ENCODE data around the gene HNRNPA0.

Gene HNRNPA0

DNA sequence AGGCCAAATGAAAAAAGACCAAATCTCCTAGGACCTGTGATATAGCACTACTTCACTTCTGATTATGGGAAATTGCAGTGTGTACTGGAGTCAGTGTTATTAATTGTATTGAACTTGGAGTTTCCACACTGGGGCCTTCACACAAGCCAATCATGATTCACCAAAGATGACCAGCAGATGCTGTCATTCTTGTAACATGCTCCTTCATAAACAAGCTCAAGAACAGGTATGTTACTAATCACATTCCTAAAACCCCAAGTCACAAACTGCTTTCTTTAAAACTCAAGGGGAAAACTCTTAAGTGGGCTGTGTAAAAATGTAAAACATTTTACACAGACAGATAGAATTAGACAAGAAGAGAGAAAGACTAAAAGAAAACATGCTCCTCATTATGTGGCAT, 23.8 kb downstream of the HNRNPA0 start:
- in situ Hi-C loops (cut with MboI; ENCODE audit: low sequenced_read_pairs), result loop anchor here (25.0 kb wide), 1 partner anchor 93 kb away; no protein-coding TSS in a partner anchor

DNA sequence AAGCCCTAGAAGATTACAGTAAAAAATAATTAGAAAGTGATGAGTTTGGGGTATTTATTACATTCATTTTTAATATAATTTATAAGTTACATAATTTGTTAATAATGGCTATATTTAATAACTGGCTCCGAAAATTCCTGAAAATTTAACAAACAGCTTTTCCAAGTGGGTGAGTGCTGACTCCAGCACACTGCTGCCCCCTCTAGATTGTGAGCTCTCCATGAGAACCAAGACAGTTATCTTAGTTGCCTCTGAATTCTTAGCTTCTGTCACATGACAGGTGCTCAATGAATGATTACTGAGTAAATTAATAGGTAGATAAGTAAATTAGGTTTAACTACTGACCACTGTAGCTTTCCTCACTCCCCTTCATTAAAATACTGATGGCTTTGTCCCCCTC, 26.1 kb downstream of the HNRNPA0 start:
- in situ Hi-C loops (cut with MboI; ENCODE audit: low sequenced_read_pairs), result loop anchor here (25.0 kb wide), 1 partner anchor 91 kb away; no protein-coding TSS in a partner anchor

DNA sequence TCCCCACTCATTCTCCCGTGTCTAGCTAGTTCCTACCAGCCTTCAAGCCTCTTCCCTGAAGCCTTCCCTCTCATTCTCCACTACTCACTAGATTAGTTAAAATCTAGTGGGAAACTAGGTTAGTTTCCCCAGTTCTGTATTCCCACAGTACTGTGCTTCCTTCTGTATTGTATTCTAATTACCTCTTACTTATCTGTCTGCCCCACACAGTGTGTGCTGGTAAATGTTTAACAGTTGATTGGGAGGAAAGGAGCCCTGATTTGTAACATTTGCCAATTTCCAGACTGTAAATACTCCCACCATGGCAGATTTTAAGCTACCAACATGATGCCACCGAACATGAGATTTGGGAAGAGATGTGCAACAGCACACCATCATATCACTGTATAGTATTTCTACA, 26.5 kb downstream of the HNRNPA0 start:
- in situ Hi-C loops (cut with MboI; ENCODE audit: low sequenced_read_pairs), result loop anchor here (25.0 kb wide), 1 partner anchor 90 kb away; no protein-coding TSS in a partner anchor

DNA sequence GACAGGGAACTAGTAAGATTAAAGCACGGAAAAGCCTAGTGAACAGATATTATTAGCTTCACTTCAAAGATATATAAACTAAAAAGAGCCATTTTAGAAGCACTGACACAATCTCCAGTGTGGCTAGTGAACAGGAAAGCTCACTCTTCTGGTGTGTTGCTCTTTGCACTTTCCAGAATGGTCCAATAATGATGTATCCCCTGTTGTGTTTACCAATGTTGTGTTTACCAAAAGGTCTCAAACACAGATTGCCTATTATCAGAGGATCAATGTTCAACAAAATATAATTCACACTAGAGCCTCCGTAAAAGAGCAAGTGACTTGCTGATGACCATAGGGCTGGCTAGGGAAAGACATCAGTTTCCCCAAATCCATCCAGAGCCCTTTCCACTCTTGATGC, 29.9 kb downstream of the HNRNPA0 start:
- in situ Hi-C loops (cut with MboI; ENCODE audit: low sequenced_read_pairs), result no loop called here

DNA sequence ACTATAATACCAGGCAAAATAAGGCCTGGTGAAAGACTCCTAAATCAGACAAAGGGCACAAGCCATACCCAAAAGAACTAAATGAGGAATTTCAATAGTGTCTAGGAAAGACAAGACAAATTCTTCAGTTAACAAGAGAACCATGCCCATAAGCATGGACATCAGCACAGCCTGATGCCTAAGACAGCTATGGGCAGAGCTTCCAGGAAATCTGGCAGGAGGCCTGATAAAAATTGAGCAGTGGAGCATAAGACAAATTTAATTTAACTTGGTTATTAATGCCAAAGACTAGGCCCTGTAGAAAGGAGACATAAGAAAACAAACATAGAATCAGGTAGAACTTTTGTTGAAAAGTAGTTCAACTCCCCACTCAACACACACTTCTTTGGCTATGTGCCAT, 35.6 kb downstream of the HNRNPA0 start:
- in situ Hi-C loops (cut with MboI; ENCODE audit: low sequenced_read_pairs), result no loop called here

DNA sequence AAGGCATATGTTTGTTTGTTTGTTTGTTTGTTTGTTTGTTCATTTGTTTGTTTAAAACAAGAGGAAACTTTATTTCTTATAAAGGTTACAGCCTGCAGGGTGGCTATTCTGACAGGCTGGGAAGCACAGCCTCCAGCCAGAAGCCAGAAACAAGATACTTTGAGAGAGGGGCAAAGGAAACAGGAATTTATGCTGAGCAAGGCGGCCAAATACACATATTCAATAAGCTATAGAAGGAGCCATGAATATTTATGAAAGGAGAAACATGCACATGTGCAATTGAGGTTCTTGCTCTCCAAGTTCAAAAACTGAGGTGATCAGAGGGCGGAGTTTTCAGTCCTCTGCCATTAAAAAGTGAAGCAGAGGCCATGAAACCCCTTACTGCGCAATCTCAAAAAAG, 37.8 kb downstream of the HNRNPA0 start:
- in situ Hi-C loops (cut with MboI; ENCODE audit: low sequenced_read_pairs), result no loop called here

DNA sequence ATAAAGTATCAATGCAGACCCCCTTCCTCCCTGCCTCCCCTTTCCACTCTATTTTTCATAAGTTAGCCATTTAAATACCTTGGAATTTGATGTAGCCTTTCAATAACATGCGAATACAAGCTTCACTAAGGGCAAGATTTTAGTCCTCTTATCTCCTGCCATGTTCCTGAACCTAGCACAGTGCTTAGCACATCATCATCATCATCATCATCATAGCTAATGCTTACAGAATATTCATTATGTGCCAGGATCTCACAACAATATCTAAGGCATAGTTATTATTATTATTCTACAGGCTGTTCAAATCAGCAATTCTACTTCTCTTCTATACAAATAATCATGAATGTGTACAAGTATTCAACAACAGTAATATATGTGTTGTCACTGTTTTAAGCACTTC, 38.7 kb downstream of the HNRNPA0 start:
- in situ Hi-C loops (cut with MboI; ENCODE audit: low sequenced_read_pairs), result no loop called here

DNA sequence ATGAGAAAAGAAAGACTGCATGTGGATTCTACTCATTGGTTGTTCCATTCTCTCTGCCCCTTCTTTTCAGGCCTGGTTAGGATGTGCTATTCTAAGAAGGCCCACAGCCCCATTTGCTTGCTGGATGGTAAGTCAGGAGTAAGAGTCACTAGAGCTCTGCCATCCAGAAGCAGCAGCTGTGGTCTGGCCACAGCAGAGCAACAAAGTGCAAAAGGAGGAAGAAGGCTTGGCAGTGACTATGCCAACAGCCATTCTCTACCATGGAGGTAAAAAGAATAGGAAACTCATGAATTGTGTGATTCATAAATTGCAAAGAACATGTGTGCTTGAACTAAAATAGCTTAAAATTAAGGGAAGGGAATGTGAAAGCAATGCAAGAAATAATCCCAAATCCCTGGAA, 39.2 kb downstream of the HNRNPA0 start:
- in situ Hi-C loops (cut with MboI; ENCODE audit: low sequenced_read_pairs), result no loop called here

DNA sequence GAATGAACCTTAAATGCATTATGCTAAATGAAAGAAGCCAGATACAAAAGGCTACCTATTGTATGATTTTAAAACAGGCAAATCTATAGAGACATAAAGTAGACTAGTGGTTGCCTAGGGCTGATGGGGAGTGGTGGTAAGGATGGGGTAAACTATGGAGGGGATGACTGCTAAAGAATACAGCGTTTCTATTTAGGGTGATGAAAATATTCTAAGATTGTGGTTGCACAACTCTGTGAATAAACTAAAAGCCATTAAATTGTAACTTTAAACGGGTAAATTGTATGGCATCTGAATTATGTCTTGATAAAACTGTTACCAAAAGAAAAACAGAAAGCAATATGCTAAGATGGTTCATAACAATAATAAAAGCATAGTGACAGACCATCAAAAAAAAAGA, 39.7 kb downstream of the HNRNPA0 start:
- in situ Hi-C loops (cut with MboI; ENCODE audit: low sequenced_read_pairs), result no loop called here

DNA sequence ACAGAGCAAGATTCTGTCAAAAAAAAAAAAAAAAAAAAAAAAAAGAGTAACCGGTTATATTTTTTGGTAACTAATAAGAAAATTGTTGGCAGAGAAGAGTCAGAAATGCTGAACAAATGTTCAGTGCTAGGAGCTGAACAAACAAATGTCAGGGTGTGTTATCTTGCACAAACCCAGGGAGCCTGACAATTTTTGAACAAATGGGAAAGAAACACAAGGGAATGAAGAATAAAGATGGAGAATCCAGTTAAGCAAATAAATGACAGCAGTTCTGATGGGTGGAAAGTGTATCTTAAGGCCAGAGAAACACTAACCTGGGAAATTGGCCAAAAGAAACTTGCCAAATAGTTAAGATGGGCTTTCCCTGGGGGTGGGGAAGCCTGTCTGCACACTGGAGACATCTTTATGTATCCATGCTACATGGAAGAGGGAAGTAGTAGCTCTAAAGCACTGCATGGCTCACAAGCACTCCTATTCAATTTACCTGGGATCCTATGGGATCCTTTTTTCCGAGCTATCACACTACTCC, 42.0 kb downstream of the HNRNPA0 start:
- in situ Hi-C loops (cut with MboI; ENCODE audit: low sequenced_read_pairs), result no loop called here

DNA sequence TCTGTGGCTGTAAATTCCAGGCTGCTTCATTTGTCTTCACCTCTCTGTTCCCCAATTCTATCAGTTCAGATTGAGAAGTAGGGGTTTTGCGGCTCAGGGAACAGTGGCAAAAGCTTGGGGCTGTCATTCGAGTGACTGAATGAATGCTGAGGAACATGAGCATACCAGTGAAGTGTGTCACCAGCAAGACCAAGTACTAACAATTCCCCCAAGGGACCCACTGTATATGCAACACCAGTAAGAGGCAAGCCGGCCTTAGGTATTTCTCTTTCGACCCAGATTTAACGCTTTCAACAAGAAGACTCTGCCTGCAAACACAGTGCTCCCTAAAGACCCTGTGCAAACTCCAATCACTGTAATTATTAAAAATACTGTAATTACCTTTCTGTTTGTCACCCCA, 44.1 kb downstream of the HNRNPA0 start:
- in situ Hi-C loops (cut with MboI; ENCODE audit: low sequenced_read_pairs), result no loop called here

DNA sequence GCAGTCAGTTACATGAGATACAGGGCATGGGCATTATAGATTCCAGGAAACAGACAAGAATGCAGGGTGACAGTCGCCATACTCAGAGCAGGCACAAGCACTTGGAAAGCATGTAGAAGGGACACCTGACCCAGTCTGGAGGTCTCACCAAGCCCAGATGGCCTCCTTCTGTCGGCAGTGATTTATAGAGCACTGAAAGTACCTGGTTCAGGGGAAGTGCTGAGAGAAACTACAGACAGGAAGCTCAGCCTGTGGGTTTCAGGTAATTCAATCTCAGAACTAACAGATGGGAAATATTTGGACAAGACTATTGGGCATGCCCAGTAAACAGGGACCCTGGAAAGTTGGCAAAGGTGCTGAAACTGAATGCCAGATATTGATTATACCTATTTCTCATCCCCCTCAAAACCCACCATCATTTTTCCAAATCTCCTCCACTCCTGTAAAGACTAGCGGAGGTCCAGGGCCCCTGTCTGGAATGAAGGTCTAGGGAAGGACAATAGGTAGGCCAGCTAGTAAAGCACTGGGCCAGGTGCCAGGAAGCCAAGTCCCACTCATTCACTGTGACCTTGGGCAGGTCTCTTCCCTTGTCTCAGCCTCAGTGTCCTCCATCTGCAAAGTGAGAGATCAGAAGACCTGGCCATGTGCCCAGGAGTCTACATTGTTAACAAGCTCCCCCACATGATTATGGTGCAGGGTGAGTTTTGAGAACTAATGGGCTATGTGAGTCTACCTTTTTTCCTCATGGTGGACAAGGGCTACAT, 45.2 kb downstream of the HNRNPA0 start:
- in situ Hi-C loops (cut with MboI; ENCODE audit: low sequenced_read_pairs), result no loop called here

DNA sequence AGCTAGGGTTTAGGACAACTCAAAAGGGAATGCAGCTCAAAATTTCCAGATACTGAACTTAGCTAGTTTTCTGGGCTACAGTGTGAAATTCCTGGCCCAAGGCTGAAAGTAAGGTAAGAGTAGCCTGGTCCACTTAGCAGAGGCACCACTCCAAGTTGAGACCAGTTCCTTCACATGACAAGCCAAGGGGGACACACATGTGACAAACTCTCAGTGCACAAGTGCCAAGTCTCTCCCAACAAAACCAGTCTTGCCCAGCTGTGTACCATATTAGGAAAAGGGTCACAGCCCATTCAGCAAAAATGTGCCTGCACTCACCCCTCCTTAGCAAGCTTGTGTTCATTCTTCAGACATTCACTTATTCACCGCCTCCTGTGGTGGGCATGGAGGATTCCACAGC, 46.1 kb downstream of the HNRNPA0 start:
- in situ Hi-C loops (cut with MboI; ENCODE audit: low sequenced_read_pairs), result no loop called here

DNA sequence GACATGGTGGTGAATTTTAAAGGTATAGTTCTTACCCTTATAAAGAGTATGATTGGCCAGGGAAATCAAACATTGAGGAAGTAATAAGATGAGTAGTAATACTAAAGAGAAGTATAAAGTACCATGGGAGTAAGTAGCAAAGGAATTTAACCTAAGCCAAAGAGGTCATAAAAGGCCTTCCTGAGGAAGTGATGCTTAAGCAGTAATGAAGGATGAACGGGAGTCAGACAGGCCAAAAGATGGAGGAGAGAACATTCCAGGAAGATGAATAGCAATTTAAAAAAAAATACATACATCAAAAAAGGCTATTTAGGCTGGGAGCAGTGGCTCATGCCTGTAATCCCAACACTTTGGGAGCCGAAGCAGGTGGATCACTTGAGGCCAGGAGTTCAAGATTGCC, 47.3 kb downstream of the HNRNPA0 start:
- in situ Hi-C loops (cut with MboI; ENCODE audit: low sequenced_read_pairs), result no loop called here

DNA sequence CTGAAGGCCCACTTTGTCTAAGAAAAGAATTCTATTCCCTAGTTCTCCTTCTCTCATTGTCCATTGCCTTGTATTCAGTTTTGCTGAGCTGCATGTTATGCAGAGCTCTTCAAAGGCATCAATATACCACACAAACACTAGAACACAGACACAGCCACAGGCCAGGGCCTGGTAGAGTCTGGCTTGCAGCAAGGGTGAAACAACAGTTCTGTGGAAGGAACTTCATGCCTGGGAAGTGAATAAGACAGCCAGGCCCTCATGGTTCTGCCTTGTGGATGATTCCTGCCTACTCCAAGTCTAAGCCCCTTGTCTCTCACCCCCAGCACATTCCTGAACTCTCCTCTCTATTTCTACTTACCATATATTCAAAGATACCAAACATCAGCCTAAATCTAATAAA, 49.1 kb downstream of the HNRNPA0 start:
- in situ Hi-C loops (cut with MboI; ENCODE audit: low sequenced_read_pairs), result no loop called here

DNA sequence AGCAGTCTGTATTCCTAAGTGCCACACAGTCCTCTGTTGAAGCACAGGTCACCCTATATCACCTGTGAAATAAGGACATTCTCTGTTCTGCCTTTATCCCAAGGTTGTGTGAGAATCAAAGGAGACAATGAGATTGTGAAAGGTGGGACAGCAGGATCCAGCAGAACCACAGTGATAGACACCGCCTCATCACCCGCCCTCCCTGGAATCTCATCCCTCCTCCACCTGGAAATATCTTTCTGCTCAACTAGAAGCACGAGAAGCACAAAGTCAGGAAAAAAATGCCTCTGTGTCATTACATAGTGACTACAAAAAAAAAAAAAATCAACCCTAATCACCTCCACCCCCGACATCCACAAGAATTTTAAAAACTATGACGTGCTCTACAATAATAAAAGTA, 50.6 kb downstream of the HNRNPA0 start:
- in situ Hi-C loops (cut with MboI; ENCODE audit: low sequenced_read_pairs), result no loop called here

DNA sequence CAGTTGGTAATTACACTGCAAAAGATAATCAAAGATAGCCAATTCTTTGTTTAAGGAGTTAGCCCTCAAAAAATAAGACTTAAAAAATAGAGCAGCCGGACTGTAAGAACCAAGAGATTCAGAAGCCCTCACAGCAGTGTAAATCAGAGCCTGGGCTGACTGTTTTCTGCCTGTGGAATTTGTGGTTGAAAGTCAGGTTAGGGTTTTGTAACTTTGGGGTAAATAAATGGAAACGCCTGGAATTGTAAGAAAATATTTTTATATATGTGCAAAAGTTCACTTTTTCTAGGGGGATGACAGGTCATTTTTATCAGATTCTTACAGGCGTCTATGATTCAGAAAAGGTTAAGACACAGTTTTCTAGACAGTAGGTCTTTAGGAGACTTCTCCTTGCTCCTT, 53.9 kb downstream of the HNRNPA0 start:
- in situ Hi-C loops (cut with MboI; ENCODE audit: low sequenced_read_pairs), result no loop called here

DNA sequence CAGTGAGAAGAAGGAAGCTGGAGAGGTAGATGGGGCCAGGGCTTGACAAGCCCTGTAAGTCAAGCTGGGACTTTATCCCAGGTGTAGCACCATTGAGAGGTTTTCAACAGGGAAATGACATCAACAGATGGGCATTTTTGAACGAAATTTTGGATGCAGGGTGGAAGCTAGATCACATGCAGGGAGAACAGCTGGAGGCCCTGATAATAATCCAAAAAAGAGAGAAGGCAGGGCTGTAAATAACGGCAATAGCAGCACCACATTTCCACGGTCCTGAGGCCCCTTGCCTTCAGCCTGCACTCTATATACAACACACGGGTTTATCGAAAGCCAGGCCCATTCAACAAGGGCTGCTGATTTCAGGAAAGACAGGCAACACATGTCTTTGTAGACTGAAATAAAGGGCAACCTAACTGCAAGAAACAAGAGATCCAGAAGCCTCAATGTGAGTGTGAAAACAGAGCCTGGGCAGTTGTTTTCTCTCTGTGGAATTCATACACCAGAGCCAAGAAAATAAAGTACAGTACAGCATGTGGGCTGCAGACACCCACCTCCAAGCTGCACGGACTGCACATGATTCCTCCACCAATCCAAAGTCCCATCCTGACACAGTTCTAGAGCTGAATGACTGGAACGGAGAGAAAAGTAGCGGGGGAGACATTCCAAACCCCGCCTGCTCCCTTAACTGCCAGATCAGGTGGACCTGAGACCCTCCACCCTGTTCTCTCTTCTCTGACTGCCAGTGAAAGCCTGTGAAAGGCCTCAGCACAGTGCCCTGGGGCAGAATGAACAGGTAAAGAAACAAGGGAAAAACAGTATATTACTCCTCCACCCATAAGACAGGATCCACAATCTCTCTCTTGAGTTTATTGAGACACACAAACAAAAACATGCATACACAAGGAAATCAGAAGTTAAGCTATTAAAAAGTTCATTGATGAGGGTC, 54.6 kb downstream of the HNRNPA0 start:
- in situ Hi-C loops (cut with MboI; ENCODE audit: low sequenced_read_pairs), result no loop called here

DNA sequence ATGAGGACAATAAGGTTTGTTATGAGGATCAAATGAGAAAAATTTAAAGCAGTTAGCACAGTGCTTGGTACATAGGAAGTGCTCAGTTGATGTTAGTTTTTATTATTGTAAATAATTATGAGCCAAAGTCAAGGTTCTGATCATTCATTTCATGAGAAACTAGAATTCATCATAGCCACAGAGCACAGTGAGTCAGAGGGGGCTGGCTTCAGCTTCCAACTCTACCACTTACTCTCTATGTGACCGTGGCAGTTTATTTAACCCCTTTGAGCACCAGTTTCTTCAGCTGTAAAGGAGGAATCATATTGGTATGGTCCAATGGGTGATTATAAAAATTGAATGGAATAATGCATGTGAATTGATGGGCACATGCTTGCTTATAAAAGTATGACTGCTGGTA, 57.7 kb downstream of the HNRNPA0 start:
- in situ Hi-C loops (cut with MboI; ENCODE audit: low sequenced_read_pairs), result no loop called here

DNA sequence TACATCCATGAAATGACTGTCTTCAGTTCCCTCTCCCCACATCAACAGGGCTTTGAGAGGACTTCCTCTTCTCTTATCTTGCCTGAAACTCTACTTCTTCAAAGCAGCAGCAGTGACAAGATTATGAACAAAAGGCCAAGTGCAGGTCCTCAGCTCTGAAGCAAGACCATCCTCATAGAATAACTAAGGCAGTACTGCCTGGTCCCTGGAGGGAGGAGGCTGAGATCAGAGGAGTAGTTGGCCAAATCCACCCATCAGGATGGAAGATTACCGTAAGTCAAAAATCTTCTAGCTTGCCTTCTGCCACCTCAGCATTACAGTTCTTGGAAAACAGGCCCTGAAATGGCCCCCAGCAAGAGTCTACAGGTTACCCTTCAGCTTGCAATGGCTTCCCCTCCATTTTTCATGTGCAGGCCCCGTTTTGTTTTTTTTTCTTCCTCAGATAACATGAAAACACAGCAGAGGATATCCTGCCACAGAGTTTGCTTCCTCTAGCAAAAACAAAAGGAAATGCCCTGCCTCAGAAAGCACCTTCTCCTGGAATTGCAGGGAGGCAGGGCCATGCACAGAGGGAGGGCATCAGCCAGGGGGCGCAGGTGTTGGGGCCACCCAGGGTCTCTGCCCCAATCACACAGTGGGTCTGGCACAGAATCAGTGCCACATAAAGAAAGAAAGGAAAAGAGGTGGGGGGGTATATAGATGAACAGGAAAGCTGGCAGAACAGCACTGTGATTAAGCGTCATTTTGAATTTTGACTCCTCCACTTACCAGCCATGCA, 58.3 kb downstream of the HNRNPA0 start:
- in situ Hi-C loops (cut with MboI; ENCODE audit: low sequenced_read_pairs), result no loop called here

Measured in HL-60/S4 (cell line).